ENCODE measurements around the gene CD82. TPM values are rescaled to one million over a fixed set of nuclear protein-coding genes. Genes with fewer than 3 reads are reported as not detected.
A peak's percentile ranks its signal among the peaks of the same experiment; 100 is the strongest.

Gene CD82
- total RNA-seq, 1 donor from 2014 or later = 425 TPM

DNA sequence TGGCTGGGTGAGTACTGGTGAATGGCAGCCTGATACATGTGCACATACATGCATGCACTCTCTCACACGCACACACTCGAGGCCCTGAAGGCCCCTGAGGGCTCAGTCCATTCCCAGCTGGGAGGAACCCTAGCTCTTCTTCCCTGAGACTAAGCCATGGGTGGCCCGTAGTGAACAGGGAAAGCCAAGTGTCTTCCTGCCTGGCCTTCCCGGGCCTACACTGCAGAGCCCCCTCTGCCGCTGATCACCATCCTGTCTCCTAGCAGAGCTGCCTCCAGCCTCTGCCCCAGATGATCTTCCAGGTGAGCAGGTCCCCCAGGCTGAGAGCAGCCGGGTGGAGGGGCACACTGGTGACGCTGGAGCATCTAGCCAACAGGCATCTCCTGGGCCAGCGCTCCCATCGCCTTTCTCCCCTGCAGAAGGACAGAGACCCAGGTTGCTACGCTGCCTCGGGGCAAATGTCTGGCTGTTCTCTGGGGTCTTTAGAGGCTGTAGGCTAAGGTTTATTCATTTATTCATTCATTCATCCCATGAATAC lies 57.3 kb downstream of the CD82 start:
- H3K27ac Mint-ChIP-seq = no peak overlapping the region
- H3K4me1 Mint-ChIP-seq (ENCODE audit: low read depth) = peaks cover 16% of the 10 kb centered on the region
- no peak overlapping the region for H3K4me3 Mint-ChIP-seq (ENCODE audit: low read depth)
- H3K36me3 Mint-ChIP-seq (ENCODE audit: low read depth) = peaks cover 56% of the 10 kb centered on the region
- intact Hi-C loops (cut with micrococcal nuclease) = loop anchor here (5.0 kb wide), 1 partner anchor 290 kb away; no protein-coding TSS in a partner anchor
- no peaks in the 10 kb centered on the region for H3K27me3 Mint-ChIP-seq (ENCODE audit: low read depth)
- H3K9me3 Mint-ChIP-seq = no peaks in the 10 kb centered on the region
- peak; percentile 4 for DNase-seq (ENCODE audit: low spot score)

DNA sequence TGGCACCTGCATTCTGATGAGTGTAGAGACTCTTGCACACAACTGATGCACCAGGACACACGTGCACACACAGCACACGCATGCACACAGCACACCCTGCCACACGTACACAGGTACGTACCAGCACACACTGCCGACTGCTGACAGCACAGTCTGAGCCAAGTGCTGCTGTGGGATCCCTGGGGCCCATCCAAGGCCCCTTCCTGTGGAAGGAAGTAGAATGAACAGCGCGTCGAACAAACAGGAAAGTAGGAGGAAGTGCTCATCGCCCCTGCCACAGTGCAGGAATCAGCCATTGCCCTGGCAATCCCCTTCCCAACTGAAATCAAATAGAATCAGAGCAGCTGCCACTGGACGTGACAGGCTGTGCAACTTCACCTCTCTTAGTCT lies 57.9 kb downstream of the CD82 start:
- DNase-seq (ENCODE audit: low spot score) = peak; percentile 6
- H3K36me3 Mint-ChIP-seq (ENCODE audit: low read depth) = peaks cover 51% of the 10 kb centered on the region
- peaks cover 16% of the 10 kb centered on the region for H3K4me1 Mint-ChIP-seq (ENCODE audit: low read depth)
- H3K9me3 Mint-ChIP-seq = no peaks in the 10 kb centered on the region
- intact Hi-C loops (cut with micrococcal nuclease) = loop anchor here (5.0 kb wide), 1 partner anchor 289 kb away; no protein-coding TSS in a partner anchor
- peak overlapping the region; percentile 79 for H3K27ac Mint-ChIP-seq
- no peaks in the 10 kb centered on the region for H3K27me3 Mint-ChIP-seq (ENCODE audit: low read depth)
- no peak overlapping the region for H3K4me3 Mint-ChIP-seq (ENCODE audit: low read depth)

DNA sequence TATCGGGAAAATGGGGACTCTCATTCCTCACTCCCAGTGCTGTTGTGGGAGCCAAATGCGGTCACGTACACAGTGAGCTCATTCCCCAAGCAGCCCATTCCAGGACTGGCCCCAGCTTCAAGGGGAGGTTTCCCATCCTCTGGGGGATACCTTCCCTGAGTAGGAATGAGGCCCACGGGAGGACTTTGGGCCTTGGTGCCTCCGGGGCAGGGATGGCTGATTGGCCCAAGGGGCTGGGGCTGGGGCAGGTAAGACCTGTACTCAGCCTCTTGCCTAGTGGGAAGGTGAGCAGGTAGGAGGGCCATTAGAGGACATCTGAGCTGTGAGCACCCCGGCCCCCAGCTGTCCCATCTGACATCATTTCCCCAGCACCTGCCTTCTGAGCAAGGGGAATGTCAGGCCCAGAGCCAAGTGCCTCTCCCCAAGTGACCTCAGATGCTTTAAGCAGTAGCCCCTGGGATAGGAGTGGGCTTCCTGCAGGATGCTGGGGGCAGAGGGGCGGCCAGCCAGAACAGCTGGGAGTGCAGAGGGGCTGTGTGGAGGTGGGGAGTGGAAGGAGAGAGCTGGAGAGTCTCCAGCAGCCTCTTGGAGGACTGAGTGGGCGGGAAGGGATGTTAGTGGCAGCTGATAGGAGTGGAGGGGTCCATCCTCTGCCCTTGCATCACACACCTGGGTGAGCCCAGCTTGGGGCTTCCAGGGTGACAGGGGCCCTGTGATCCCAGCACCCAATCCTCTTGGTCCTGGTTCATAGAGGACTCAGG lies 58.4 kb downstream of the CD82 start:
- Mint-ChIP-seq H3K4me1 (ENCODE audit: low read depth) (peaks cover 18% of the 10 kb centered on the region), H3K27ac (no peak overlapping the region), H3K9me3 (no peaks in the 10 kb centered on the region), H3K4me3 (ENCODE audit: low read depth) (no peak overlapping the region), H3K27me3 (ENCODE audit: low read depth) (no peaks in the 10 kb centered on the region), H3K36me3 (ENCODE audit: low read depth) (peaks cover 45% of the 10 kb centered on the region)
- intact Hi-C loops (cut with micrococcal nuclease) = loop anchor here (5.0 kb wide), 1 partner anchor 288 kb away; no protein-coding TSS in a partner anchor
- DNase-seq (ENCODE audit: low spot score) = peak; percentile 8

DNA sequence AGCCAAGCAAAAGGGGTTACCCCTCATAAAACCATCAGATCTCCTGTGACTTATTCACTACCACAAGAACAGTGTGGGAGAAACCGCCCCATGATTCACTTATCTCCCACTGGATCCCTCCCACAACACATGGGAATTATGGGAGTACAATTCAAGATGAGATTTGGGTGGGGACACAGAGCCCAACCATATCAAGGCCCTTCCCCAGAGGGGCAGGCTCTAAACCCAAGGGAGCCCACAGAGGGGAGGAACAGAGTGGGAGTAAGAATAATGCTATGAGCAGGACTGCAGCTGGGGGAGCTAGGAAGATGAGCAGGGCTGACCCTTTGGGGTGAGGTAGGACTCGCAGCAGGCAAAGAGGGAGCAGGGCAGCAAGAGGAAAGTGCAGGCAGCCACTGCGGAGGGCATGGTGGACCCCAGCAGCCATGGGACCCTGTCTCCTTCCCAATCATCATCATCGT lies 59.3 kb downstream of the CD82 start:
- intact Hi-C loops (cut with micrococcal nuclease) = loop anchor here (5.0 kb wide), 2 partner anchors 103 to 288 kb away; partner anchors contain the start of gene TSPAN18
- Mint-ChIP-seq H3K27me3 (ENCODE audit: low read depth) (no peaks in the 10 kb centered on the region), H3K9me3 (no peaks in the 10 kb centered on the region), H3K4me1 (ENCODE audit: low read depth) (peaks cover 19% of the 10 kb centered on the region), H3K4me3 (ENCODE audit: low read depth) (no peak overlapping the region), H3K27ac (no peak overlapping the region), H3K36me3 (ENCODE audit: low read depth) (peaks cover 40% of the 10 kb centered on the region)
- DNase-seq (ENCODE audit: low spot score) = peak; percentile 6

DNA sequence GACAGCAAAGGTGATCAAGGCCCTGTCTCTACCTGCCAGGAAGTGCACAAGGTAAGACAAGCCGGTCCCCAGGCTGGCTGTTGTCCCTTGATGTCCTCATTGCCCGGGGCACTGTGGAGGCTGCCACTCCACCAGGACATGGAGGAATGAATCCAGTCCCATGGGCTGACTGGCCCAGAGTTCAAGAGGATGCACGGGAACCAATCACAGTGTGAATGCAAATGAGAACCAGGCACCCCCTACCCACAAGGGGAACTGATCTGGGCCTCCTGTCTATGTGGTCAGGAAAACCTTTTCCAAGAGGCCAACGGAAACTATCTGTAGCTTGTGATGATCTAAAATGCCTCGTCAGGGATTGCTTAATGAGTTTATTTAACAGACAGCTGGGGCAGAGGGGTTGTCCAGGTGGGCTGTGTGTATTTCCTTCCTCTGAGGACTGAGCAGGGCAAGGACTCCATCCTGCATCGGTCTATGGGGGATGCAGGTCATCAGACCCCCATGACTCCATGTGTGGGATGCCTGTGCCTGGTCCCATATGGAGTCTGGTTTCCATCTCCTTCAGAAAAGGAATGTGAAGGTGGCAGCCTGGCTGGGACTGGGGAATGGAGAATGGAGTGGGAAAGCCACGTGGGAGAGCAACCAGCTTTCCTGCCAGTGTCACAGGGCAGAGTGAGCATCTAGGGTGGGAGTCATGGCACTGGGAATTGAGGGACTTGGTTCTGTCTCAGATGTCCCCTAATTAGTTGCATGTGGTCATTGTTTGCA lies 60.5 kb downstream of the CD82 start:
- Mint-ChIP-seq H3K27ac (no peak overlapping the region), H3K4me3 (ENCODE audit: low read depth) (no peak overlapping the region), H3K9me3 (no peaks in the 10 kb centered on the region), H3K4me1 (ENCODE audit: low read depth) (peaks cover 19% of the 10 kb centered on the region), H3K36me3 (ENCODE audit: low read depth) (peaks cover 31% of the 10 kb centered on the region), H3K27me3 (ENCODE audit: low read depth) (no peaks in the 10 kb centered on the region)
- peak; percentile 8 for DNase-seq (ENCODE audit: low spot score)
- intact Hi-C loops (cut with micrococcal nuclease) = loop anchor here (5.0 kb wide), 1 partner anchor 101 kb away; the partner anchor contains the start of gene TSPAN18

DNA sequence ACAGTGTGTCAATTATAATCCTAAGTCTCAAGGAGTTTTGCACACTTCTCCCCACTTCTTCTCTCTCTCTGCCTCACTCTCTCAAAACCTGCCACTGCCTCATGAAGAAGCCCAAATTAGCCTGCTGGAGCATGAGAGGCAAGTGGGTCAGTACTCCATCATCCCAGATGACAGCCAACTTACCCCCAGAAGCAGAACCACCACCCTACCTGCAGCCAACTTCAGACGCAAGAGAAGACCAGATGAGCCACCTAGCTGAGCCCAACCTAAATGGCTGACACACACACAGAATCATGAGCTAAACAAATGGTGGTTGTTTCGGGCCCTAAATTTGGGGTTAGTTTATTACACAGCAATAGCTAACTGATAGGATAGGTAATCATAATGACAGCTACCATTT lies 61.2 kb downstream of the CD82 start:
- intact Hi-C loops (cut with micrococcal nuclease) = loop anchor here (5.0 kb wide), 1 partner anchor 101 kb away; the partner anchor contains the start of gene TSPAN18

DNA sequence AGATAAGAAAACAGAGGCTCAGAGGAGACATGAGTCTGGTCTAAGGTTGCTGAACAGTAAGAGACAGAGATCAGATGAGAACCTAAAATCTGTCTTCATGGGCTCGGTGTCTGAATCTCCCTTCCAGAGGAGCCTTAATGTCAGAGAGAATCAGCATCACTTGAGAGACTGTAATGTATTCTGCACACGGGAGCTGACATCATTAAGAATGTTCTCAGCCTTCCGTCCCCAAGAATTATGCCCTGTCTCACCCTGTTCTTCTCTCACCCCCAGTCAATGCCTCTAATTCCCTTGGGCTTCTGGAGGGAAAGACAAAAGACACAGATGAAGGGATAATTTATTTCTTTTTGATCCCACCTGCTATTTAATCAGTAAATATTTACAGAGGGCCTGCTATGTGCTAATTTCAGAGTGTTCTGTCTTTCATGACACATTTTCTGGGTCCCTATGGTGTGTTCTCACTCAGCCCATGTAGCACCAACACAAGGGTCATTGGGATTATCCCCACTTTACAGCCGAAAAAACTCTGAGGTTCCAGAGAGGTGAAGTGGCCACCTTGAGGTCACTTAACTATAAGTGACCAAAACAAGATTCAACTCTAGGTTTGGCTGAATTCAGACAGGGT lies 61.8 kb downstream of the CD82 start:
- Mint-ChIP-seq H3K36me3 (ENCODE audit: low read depth) (peaks cover 17% of the 10 kb centered on the region), H3K9me3 (no peaks in the 10 kb centered on the region), H3K4me1 (ENCODE audit: low read depth) (peaks cover 17% of the 10 kb centered on the region), H3K27me3 (ENCODE audit: low read depth) (no peaks in the 10 kb centered on the region), H3K4me3 (ENCODE audit: low read depth) (no peak overlapping the region), H3K27ac (no peak overlapping the region)
- intact Hi-C loops (cut with micrococcal nuclease) = loop anchor here (5.0 kb wide), 1 partner anchor 100 kb away; the partner anchor contains the start of gene TSPAN18
- no peak for DNase-seq (ENCODE audit: low spot score)

More for the DNA sequence above, 61.2 kb downstream of the CD82 start:
- H3K9me3 Mint-ChIP-seq = no peaks in the 10 kb centered on the region
- peaks cover 19% of the 10 kb centered on the region for H3K4me1 Mint-ChIP-seq (ENCODE audit: low read depth)
- DNase-seq (ENCODE audit: low spot score) = no peak
- no peak overlapping the region for H3K27ac Mint-ChIP-seq
- no peak overlapping the region for H3K4me3 Mint-ChIP-seq (ENCODE audit: low read depth)
- no peaks in the 10 kb centered on the region for H3K27me3 Mint-ChIP-seq (ENCODE audit: low read depth)
- H3K36me3 Mint-ChIP-seq (ENCODE audit: low read depth) = peaks cover 24% of the 10 kb centered on the region

DNA sequence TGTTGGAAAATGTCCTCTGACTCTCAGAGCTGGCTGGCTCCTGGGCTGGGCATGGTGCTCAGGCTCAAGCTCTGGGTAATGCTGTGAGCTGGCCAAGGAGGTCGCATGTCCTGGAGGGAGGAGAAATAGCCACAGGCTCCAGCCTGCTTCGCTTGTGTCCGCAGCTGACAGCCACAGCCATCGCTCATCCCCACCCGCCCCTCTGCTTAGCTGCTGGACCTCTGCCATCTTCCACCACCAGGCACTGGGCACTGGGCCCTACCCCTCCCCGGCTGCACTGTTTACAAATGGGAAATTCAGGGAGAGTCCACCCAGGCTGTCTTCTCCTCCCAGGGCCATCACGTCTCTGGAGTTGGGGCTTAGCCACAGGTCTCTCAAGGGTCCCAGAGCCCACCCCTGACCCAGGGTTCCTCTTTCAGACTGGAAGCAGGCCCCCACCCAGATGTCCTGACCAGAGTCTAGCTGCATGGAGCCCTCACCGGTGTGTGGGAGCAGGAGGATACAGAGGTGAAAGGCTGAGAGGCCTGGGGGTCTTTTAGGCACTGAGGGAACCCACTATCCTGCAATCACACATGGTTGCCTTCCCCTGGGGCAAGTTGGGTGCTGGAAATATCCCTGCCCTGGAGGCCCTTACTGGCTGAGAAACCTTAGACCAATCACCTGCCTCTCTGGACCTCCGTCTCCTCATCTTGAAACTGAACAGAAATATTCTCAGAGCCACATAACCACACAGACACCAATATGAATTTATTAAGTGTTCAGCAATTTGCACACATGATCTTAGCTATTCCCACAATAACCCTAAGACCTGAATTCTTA lies 62.7 kb downstream of the CD82 start:
- Mint-ChIP-seq H3K4me1 (ENCODE audit: low read depth) (peaks cover 12% of the 10 kb centered on the region), H3K27me3 (ENCODE audit: low read depth) (no peaks in the 10 kb centered on the region), H3K9me3 (no peaks in the 10 kb centered on the region), H3K27ac (no peak overlapping the region), H3K4me3 (ENCODE audit: low read depth) (no peak overlapping the region), H3K36me3 (ENCODE audit: low read depth) (peaks cover 9% of the 10 kb centered on the region)
- intact Hi-C loops (cut with micrococcal nuclease) = loop anchor here (5.0 kb wide), 1 partner anchor 99 kb away; the partner anchor contains the start of gene TSPAN18
- DNase-seq (ENCODE audit: low spot score) = peak; percentile 6

DNA sequence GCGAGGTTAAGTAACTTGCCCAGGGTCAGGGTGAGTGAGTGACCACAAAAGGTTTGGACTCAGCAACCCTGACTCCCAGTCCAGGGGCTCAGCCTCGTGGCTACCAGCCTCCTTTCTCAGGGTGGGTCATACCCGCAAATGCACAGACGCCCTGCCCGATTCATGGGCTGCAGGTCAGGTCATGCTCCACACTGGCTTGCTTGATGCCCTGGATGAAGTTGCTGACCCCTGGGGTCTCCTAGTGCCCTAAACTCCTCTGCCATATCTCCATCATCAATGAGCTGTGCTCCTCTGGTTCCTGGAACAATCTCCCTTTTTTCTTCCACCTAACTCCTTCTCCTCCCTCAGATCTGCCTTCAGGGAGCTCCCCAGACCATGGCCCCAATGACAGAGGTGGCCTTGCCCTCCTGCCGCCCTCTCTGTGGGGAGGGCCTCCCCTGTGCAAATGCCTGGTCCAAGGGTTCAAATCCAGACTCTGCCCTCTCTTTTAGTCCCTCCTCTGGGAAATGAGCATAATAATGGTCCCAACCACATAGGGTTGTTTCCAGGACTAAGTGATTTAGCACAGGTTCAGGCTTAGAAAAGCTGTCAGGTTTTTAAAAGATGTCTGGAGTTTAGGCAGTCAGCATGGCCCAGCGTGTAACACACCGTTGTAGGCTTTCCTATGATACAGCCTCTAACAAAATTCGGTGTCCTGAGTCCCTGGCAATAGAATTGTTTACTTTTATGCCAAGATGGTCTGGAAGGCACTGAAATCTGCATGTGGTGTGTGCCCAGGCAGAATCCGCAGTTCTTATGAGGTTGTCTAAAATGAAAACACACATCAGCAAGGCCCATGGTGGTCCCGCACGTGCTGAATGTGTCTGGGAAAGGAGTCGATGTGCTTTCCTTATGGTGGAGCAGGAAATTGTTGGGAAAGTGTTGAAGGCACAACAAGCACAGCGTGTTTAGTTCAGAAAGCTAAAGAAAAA lies 63.6 kb downstream of the CD82 start:
- Mint-ChIP-seq H3K27me3 (ENCODE audit: low read depth) (no peaks in the 10 kb centered on the region), H3K27ac (no peak overlapping the region), H3K4me3 (ENCODE audit: low read depth) (no peak overlapping the region), H3K4me1 (ENCODE audit: low read depth) (peaks cover 6% of the 10 kb centered on the region), H3K9me3 (no peaks in the 10 kb centered on the region), H3K36me3 (ENCODE audit: low read depth) (peaks cover 3% of the 10 kb centered on the region)
- DNase-seq (ENCODE audit: low spot score) = peak; percentile 6
- intact Hi-C loops (cut with micrococcal nuclease) = loop anchor here (5.0 kb wide), 1 partner anchor 98 kb away; the partner anchor contains the start of gene TSPAN18

DNA sequence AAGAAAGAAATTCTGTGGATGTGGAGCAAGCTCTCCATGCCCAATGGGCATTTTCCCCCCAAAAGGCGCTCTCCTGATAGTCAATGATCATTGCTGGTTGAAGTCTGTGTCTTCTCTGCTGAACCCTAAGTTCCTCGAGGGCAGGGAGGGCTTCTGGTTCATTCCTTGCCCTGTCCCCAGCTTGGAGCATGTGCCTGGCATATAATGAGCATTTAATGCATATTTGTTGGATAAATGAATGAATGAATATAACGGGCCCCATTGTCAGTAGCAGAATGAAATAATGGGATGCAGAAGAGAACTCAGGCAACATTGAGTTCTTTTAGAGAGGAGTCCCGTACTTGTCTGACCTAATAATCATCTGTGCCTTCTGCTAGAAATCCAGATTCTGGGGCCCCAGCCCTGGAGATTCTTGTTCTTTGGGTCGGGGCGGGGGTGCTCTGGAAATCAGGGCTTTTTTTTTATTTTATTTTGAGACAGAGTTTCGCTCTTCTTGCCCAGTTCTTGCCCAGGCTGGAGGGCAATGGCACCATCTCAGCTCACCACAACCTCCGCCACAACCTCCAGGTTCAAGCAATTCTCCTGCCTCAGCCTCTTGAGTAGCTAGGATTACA lies 64.4 kb downstream of the CD82 start:
- intact Hi-C loops (cut with micrococcal nuclease) = loop anchor here (5.0 kb wide), 1 partner anchor 97 kb away; the partner anchor contains the start of gene TSPAN18
- H3K27ac Mint-ChIP-seq = no peak overlapping the region
- H3K27me3 Mint-ChIP-seq (ENCODE audit: low read depth) = no peaks in the 10 kb centered on the region
- no peak for DNase-seq (ENCODE audit: low spot score)
- H3K9me3 Mint-ChIP-seq = no peaks in the 10 kb centered on the region
- no peak overlapping the region for H3K4me3 Mint-ChIP-seq (ENCODE audit: low read depth)
- peaks cover 5% of the 10 kb centered on the region for H3K4me1 Mint-ChIP-seq (ENCODE audit: low read depth)
- peaks cover 3% of the 10 kb centered on the region for H3K36me3 Mint-ChIP-seq (ENCODE audit: low read depth)

Measured in activated T-helper 2 cell treated with anti-CD3 and anti-CD28 coated beads, Interferon-gamma antibody, Interleukin-2, Interleukin-4, amounts not matched to agents 10 μg/mL and 5 μg/mL and 100 μg/mL, durations not matched to agents 14 hours and 24 hours and 36 hours (primary cell).